Measurements from ENCODE around the gene SMIM5.
"Not testable (repeated sequence)": the region's sequence is repeated elsewhere in the genome, so short reads cannot be mapped to it uniquely, and the experiment has no call there.

The SMIM5 gene
- 0 to 0.54 reads per million in 2 donors for total RNA-seq

GRCh38 chr17:75632863-75633485 is at the start of gene SMIM5:
TSS of gene SMIM5 (plus strand) at chr17:75633434. CDS start at chr17:75640202, 6,768 bp downstream.
- peak; percentile 52 to 75 (median 72) for DNase-seq

- no peak for DNase-seq
Measured at GRCh38 chr17:75584849-75585175, 48.4 kb upstream of the SMIM5 start.

- peak in 4 of 5 experiments; percentile 26 to 53 (median 39) for DNase-seq
Measured at GRCh38 chr17:75587675-75588595, 45.3 kb upstream of the SMIM5 start, which contains the start of gene MYO15B. TSS of gene MYO15B (plus strand) at chr17:75587800. CDS start at chr17:75588058, 258 bp downstream.

GRCh38 chr17:75588596-75589011 is 44.6 kb upstream of the SMIM5 start:
- peak in 1 of 5 experiments; percentile 10 for DNase-seq

GRCh38 chr17:75589012-75589918 is 44.0 kb upstream of the SMIM5 start:
- DNase-seq = peak; percentile 81 to 95 (median 92)

- no peak for DNase-seq
Measured at GRCh38 chr17:75589919-75590303, 43.3 kb upstream of the SMIM5 start.

- peak in 1 of 5 experiments; percentile 30 for DNase-seq
Measured at GRCh38 chr17:75590314-75590761, 42.9 kb upstream of the SMIM5 start.

- no peak for DNase-seq
Measured at GRCh38 chr17:75590849-75591721, 42.1 kb upstream of the SMIM5 start.

GRCh38 chr17:75591722-75592302 is 41.4 kb upstream of the SMIM5 start:
- no peak for DNase-seq

GRCh38 chr17:75592348-75593020 is 40.8 kb upstream of the SMIM5 start:
- no peak for DNase-seq

GRCh38 chr17:75593430-75593829 is 39.8 kb upstream of the SMIM5 start:
- not testable (repeated sequence) for DNase-seq

GRCh38 chr17:75594499-75595283 is 38.5 kb upstream of the SMIM5 start:
- no peak for DNase-seq

GRCh38 chr17:75595284-75595919 is 37.8 kb upstream of the SMIM5 start:
- no peak for DNase-seq

GRCh38 chr17:75595920-75596313 is 37.3 kb upstream of the SMIM5 start:
- no peak for DNase-seq

GRCh38 chr17:75596320-75597087 is 36.7 kb upstream of the SMIM5 start:
- DNase-seq = no peak

GRCh38 chr17:75601057-75601987 is 31.9 kb upstream of the SMIM5 start:
- DNase-seq = peak in 4 of 5 experiments; percentile 31 to 56 (median 47)

GRCh38 chr17:75602644-75603043 is 30.6 kb upstream of the SMIM5 start:
- no peak for DNase-seq
